GM18867 (cell line): ENCODE results near the gene CLUH.
"Not testable (repeated sequence)": the region's sequence is repeated elsewhere in the genome, so short reads cannot be mapped to it uniquely, and the experiment has no call there.

Source experiments
- ATAC-seq: cut with Tn5 transposase; IDR thresholded peaks from one replicate; pipeline ENCODE4 v1.9.1; 2021; ENCODE audit warnings: mild to moderate bottlenecking, moderate library complexity; ENCODE audit not compliant: unreplicated experiment

CLUH gene

GRCh38 chr17:2701996-2702741 is 9.4 kb downstream of the CLUH start:
- ATAC-seq = no peak

GRCh38 chr17:2701161-2701995 is 10.2 kb downstream of the CLUH start:
- ATAC-seq = no peak

GRCh38 chr17:2700491-2701141 is 10.9 kb downstream of the CLUH start:
- no peak for ATAC-seq

- no peak for ATAC-seq
Observed at GRCh38 chr17:2700030-2700490, 11.5 kb downstream of the CLUH start.

- not testable (repeated sequence) for ATAC-seq
Observed at GRCh38 chr17:2699216-2699805, 12.3 kb downstream of the CLUH start.

- no peak for ATAC-seq
Observed at GRCh38 chr17:2697611-2698162, 13.9 kb downstream of the CLUH start.

GRCh38 chr17:2695961-2696760 is 15.4 kb downstream of the CLUH start:
- ATAC-seq = no peak

- no peak for ATAC-seq
Observed at GRCh38 chr17:2695243-2695960, 16.2 kb downstream of the CLUH start.

- no peak for ATAC-seq
Observed at GRCh38 chr17:2694381-2695242, 17.0 kb downstream of the CLUH start.

GRCh38 chr17:2693561-2694380 is 17.8 kb downstream of the CLUH start:
- no peak for ATAC-seq

- ATAC-seq = no peak
Observed at GRCh38 chr17:2692781-2693135, 18.8 kb downstream of the CLUH start.

GRCh38 chr17:2691965-2692780 is 19.4 kb downstream of the CLUH start:
- ATAC-seq = no peak

GRCh38 chr17:2691069-2691871 is 20.3 kb downstream of the CLUH start:
- no peak for ATAC-seq

GRCh38 chr17:2690165-2691068 is 21.1 kb downstream of the CLUH start:
- ATAC-seq = no peak
